Activated gamma-delta T cell treated with Interleukin-2 at 50 U/mL for 16 hours (primary cell): ENCODE data around the gene CST7.
"Not testable (repeated sequence)": the region's sequence is repeated elsewhere in the genome, so short reads cannot be mapped to it uniquely, and the experiment has no call there.

ENCODE experiments used
- DNase-seq: peaks from one replicate; pipeline ENCODE4 v3.0.0-alpha.2; 2020

The CST7 gene

GRCh38 chr20:24929867-24930723, 19.0 kb upstream of the CST7 start:
- DNase-seq = peak; percentile 20

GRCh38 chr20:24930724-24931688, 18.1 kb upstream of the CST7 start:
- DNase-seq = not testable (repeated sequence)

- DNase-seq = not testable (repeated sequence)
These were observed 17.2 kb upstream of the CST7 start for GRCh38 chr20:24931893-24932292.

GRCh38 chr20:24933266-24933908, 15.7 kb upstream of the CST7 start:
- no peak for DNase-seq

DNA sequence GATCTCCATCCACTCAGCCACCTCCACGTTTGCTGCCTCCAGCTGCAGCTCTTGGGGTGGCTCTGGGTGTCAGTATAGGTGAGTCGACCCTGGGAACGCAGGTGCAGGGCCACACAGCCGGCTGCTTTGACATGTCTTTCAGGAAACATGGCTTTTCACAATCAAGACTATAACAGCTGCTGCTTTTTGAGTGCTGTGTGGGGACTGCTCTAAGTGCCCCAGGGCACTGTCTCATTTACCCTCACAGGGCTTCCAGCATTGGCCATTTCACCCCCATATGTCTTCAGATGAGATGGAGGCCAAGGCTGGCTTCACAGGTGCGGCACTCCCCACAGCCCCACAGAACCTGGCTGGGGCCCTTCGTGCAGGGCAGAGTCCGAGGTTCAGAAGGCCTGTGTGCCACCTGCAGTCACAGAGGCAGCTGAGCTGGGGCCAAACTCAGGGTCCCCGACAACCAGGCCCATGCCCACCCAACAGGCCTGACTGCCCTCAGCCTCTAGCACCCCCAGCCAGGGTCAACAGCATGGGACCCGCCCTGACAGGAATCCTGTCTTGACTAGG, 14.9 kb upstream of the CST7 start:
- no peak for DNase-seq

- DNase-seq = no peak
These were observed 14.4 kb upstream of the CST7 start for GRCh38 chr20:24934716-24935115.

GRCh38 chr20:24935140-24935539, 13.9 kb upstream of the CST7 start:
- no peak for DNase-seq

- no peak for DNase-seq
These were observed 13.1 kb upstream of the CST7 start for GRCh38 chr20:24935766-24936525.

GRCh38 chr20:24936526-24937407, 12.3 kb upstream of the CST7 start:
- DNase-seq = no peak

GRCh38 chr20:24937579-24937978, 11.5 kb upstream of the CST7 start:
- DNase-seq = no peak

DNA sequence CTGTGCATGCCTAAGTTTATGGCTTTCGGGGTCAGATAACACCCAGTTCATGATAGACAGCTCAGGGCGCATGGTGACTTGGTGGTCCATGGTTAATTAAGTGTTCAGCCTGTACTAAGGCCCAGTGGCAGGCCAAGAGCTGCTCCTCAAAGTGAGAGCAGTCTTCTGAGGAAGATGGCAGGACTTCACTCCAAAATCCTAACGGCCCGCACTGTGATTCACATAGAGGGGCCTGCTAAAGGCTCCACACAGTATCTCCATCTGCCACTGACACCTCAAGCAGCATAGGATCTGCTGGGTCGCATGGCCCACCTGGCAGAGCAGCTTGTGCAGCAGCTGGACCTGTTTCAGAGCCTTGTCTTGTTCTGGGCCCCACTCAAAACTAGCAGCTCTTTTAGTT, 10.6 kb upstream of the CST7 start:
- DNase-seq = no peak

GRCh38 chr20:24939036-24939435, 10.0 kb upstream of the CST7 start:
- no peak for DNase-seq

- no peak for DNase-seq
These were observed 6.4 kb upstream of the CST7 start for GRCh38 chr20:24942679-24943078.

DNA sequence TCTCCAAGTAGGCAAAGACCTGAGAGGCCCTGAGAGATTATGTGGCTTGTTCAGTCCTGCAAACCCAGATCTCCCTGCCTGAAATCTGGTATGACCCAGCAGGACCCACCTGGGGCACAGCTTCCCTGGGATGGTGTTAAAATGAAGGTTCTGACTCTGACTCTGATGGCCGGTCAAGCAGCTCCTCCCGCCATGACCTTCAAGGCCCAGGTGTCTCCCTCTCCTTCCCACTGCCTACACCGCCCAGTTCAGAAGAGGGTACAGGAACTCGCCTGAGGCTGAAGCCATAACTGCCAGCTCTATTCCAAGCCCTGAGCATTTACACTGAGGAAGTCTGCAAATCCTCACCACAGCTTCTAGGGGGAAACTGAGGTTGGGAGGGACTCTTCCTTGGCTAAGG, 5.9 kb upstream of the CST7 start:
- DNase-seq = no peak

DNA sequence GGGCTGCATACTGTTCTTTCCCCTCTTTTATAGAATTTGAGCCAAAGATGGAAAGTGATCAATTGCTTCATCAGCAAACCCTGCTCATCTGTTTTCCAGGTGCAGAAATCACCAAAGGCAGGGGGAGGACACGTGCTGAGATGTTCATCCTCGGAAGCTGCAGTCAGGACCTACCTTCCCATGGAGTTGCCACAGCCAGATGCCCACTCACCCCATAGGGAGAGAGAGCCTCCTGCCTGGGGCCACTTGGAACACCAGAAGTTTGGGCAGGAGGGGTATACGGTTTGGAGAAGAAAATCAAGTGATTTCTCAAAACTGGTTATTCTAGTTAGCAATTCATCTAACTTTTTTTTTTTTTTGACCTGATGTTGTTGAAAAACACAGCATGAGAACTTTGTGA, 5.3 kb upstream of the CST7 start:
- DNase-seq = no peak

- not testable (repeated sequence) for DNase-seq
These were observed 2.7 kb upstream of the CST7 start for GRCh38 chr20:24946376-24946775.

DNA sequence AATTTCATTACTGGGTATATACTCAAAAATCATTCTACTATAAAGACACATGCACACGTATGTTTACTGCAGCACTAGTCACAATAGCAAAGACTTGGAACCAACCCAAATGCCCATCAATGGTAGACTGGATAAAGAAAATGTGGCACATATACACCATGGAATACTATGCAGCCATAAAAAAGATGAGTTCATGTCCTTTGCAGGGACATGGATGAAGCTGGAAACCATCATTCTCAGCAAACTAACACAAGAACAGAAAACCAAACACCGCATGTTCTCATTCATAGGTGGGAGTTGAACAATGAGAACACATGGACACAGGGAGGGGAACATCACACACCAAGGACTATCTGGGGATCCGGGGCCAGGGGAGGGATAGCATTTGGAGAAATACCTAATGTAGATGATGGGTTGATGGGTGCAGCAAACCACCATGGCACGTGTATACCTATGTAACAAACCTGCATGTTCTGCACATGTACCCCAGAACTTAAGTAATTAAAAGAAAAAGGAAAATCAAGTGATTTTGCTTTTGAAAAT, 602 bp upstream of the CST7 start:
- DNase-seq = not testable (repeated sequence)

GRCh38 chr20:24949756-24950127, 673 bp downstream of the CST7 start:
- DNase-seq = no peak

DNA sequence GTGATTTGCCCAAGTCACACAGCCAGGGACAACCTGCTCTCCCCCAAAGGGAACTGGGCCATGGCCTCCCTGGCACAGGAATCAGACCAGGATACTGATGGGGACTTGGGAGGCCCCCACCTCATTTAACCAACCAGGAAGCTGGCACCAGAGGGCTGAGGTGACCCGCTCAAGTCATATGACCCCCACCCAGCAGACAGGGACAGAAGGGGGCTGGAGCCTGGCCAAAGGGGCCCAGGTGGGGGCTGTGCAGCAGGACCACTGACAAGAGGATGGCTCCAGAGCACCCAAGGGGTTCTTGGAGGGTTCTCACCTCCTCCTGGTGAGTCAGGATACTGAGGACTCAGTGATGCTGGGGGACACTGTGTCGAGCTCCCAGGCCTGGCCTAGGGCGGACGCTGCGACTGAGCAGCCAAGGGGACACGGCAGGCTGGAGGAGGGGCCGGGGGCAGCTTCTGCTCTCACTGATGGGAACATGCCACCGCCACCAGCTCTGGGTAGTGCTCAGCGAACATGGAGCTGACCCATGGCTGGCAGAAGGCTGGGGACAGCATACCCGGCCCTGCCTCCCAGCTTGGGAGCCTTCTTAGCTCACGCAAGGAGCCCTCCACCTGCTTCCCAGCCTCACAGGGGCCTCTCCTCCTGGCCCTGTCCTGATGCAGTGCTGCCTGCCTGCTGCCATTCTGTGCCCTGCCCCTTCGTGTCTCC, 1.2 kb downstream of the CST7 start:
- DNase-seq = no peak
